ENCODE data around the gene PCCA.

DNA sequence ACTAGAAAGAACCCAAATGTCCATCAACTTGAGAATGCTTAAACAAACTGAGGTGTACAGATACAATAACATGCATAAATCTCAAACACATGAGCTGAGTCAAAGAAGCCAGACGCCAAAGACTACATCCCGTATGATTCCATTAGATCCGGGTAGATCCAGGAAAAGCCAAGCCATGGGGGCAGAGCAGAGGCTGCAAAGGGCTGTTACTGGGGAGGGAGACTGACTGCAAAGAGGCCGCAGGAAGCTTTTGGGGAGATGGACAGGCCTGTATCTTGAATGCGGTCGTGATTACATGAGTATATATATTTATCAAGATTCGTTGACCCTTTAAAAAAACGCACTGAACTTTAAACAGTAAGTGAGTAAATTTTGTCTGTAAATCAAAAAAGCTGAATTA, 471.0 kb downstream of the PCCA start:
- no peak for TF ChIP-seq EZH2phosphoT487 (conservative IDR thresholded peaks at IDR 0.05; ENCODE audit: low read length)
- TF ChIP-seq, protein P1, sequence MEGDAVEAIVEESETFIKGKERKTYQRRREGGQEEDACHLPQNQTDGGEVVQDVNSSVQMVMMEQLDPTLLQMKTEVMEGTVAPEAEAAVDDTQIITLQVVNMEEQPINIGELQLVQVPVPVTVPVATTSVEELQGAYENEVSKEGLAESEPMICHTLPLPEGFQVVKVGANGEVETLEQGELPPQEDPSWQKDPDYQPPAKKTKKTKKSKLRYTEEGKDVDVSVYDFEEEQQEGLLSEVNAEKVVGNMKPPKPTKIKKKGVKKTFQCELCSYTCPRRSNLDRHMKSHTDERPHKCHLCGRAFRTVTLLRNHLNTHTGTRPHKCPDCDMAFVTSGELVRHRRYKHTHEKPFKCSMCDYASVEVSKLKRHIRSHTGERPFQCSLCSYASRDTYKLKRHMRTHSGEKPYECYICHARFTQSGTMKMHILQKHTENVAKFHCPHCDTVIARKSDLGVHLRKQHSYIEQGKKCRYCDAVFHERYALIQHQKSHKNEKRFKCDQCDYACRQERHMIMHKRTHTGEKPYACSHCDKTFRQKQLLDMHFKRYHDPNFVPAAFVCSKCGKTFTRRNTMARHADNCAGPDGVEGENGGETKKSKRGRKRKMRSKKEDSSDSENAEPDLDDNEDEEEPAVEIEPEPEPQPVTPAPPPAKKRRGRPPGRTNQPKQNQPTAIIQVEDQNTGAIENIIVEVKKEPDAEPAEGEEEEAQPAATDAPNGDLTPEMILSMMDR (IDR thresholded peaks at IDR 0.05; ENCODE audit: insufficient read depth, low read length, poor library complexity, severe bottlenecking), result no peak
